HG03469 (cell line): ENCODE measurements around the gene MERTK.
"Not testable (repeated sequence)": the region's sequence is repeated elsewhere in the genome, so short reads cannot be mapped to it uniquely, and the experiment has no call there.

ENCODE experiments used
- ATAC-seq: cut with Tn5 transposase; IDR thresholded peaks from one replicate; pipeline ENCODE4 v1.9.1; 2021; ENCODE audit warnings: mild to moderate bottlenecking, moderate library complexity, moderate number of reproducible peaks; ENCODE audit not compliant: unreplicated experiment

MERTK gene

GRCh38 chr2:112034924-112035323 is 136.5 kb downstream of the MERTK start:
- ATAC-seq = no peak

- ATAC-seq = no peak
Measured at GRCh38 chr2:112035786-112036185, 137.4 kb downstream of the MERTK start.

- ATAC-seq = not testable (repeated sequence)
Measured at GRCh38 chr2:112039556-112039955, 141.1 kb downstream of the MERTK start.

GRCh38 chr2:112040066-112040465 is 141.7 kb downstream of the MERTK start:
- ATAC-seq = not testable (repeated sequence)

- not testable (repeated sequence) for ATAC-seq
Measured at GRCh38 chr2:112041460-112041859, 143.1 kb downstream of the MERTK start.

- no peak for ATAC-seq
Measured at GRCh38 chr2:112045446-112046014, 147.1 kb downstream of the MERTK start.

- no peak for ATAC-seq
Measured at GRCh38 chr2:112046231-112046630, 147.8 kb downstream of the MERTK start.

GRCh38 chr2:112047537-112048235 is 149.3 kb downstream of the MERTK start:
- ATAC-seq = no peak

- no peak for ATAC-seq
Measured at GRCh38 chr2:112048236-112048592, 149.8 kb downstream of the MERTK start.

- no peak for ATAC-seq
Measured at GRCh38 chr2:112048887-112049286, 150.5 kb downstream of the MERTK start.

GRCh38 chr2:112050316-112050715 is 151.9 kb downstream of the MERTK start:
- ATAC-seq = no peak

- peak; percentile 33 for ATAC-seq
Measured at GRCh38 chr2:112053917-112054846, 155.8 kb downstream of the MERTK start.

GRCh38 chr2:112054847-112055729 is 156.7 kb downstream of the MERTK start, which contains the start of gene TMEM87B:
TMEM87B (plus strand) TSS chr2:112055269; CDS start chr2:112055592, 323 bp downstream.
- ATAC-seq = peak; percentile 44

- no peak for ATAC-seq
Measured at GRCh38 chr2:112055730-112056625, 157.6 kb downstream of the MERTK start.

GRCh38 chr2:112056626-112056987 is 158.2 kb downstream of the MERTK start:
- no peak for ATAC-seq

- ATAC-seq = no peak
Measured at GRCh38 chr2:112059671-112060070, 161.3 kb downstream of the MERTK start.

GRCh38 chr2:112061299-112061698 is 162.9 kb downstream of the MERTK start:
- no peak for ATAC-seq

- no peak for ATAC-seq
Measured at GRCh38 chr2:112061840-112062239, 163.4 kb downstream of the MERTK start.

GRCh38 chr2:112062894-112063293 is 164.5 kb downstream of the MERTK start:
- ATAC-seq = no peak

- ATAC-seq = no peak
Measured at GRCh38 chr2:112065486-112065885, 167.1 kb downstream of the MERTK start.
